K562 (cell line): Measurements from ENCODE around the gene FGF14. TPM values are rescaled to one million over a fixed set of nuclear protein-coding genes. Genes with fewer than 3 reads are reported as not detected.

Experiments
- C11orf30 ChIP-seq: fragments of 450-650 bp; IDR thresholded peaks from 2 replicates; pipeline ENCODE4 v1.6.1; 2016; ENCODE audit warnings: low read depth, mild to moderate bottlenecking
- HMGXB4 ChIP-seq: sonication (generic); formaldehyde crosslinking; IDR thresholded peaks from 2 replicates; pipeline ENCODE4 v1.8.1; 2023; ENCODE audit warnings: mild to moderate bottlenecking, missing genetic modification reagents
- MGA ChIP-seq: fragments of 450-650 bp; IDR thresholded peaks from 2 replicates; pipeline ENCODE4 v1.6.1; 2016; ENCODE audit warnings: mild to moderate bottlenecking, moderate library complexity
- MTA1 ChIP-seq: fragments of 450-650 bp; IDR thresholded peaks from 2 replicates; pipeline ENCODE4 v1.6.1; 2017; ENCODE audit warnings: borderline replicate concordance
- NR2C2 ChIP-seq, 2 experiments: fragments of 200-800 bp in 1 of 2; sonication (Bioruptor generic) in 1 of 2; sonication (generic) in 1 of 2; formaldehyde crosslinking in 1 of 2; IDR thresholded peaks; 2 replicates each; pipeline versions ENCODE4 v1.6.1 to v1.8.0; 2016 to 2022; ENCODE audit warnings: mild to moderate bottlenecking in 1 of 2, missing compliant biosample characterization in 1 of 2, missing genetic modification characterization in 1 of 2, missing genetic modification reagents in 1 of 2
- STAT6 ChIP-seq: sonication (generic); formaldehyde crosslinking; IDR thresholded peaks from 2 replicates; pipeline ENCODE4 v1.8.1; 2023; ENCODE audit warnings: mild to moderate bottlenecking, missing genetic modification reagents
- polyA plus RNA-seq, 8 experiments: library from polyadenylated mRNA; depleted of rRNA in 4 of 8; stranded (reverse) in 5 of 8; unstranded in 3 of 8; fragments of >200 nt; fragmentation: Nextera tagmentation in 2 of 8; fragmentation: Illumina TruSeq in 1 of 8; extraction: Ambion mirVana in 2 of 8; extraction: Trizol in 1 of 8; gene quantifications; 2 replicates each; pipeline versions ENCODE4 v1.2.1 to v1.2.3, GENCODE V29; 2011 to 2014; ENCODE audit warnings: inconsistent platforms in 1 of 8, missing spikeins in 1 of 8
- total RNA-seq, 7 experiments: library from RNA; depleted of rRNA in 6 of 7; stranded (reverse); fragments of >200 nt in 6 of 7; fragmentation: Illumina TruSeq in 2 of 7; extraction: Trizol in 2 of 7; gene quantifications; 2 replicates each; pipeline versions ENCODE4 v1.2.1 to v1.2.3, GENCODE V29; 2011 to 2021; ENCODE audit warnings: low replicate concordance in 1 of 7

Gene FGF14
- total and polyA plus RNA-seq, 9 of the 15 experiments (the other 6 are each of a cell fraction or from before 2014, with no cell fraction given): not detected

GRCh38 chr13:102152790-102153189, 249.1 kb downstream of the FGF14 start (continued):
- TF ChIP-seq MGA: no peak
- no peak for TF ChIP-seq MTA1
- TF ChIP-seq C11orf30: no peak
- no peak for TF ChIP-seq STAT6
- TF ChIP-seq NR2C2 (CRISPR knock-in tag; IDR thresholded peaks at IDR 0.05): no peak
- TF ChIP-seq NR2C2 (tag; IDR thresholded peaks at IDR 0.05): no peak
- TF ChIP-seq HMGXB4 (CRISPR knock-in tag): no peak
